GM12875 (cell line): ENCODE measurements around the gene PPL.

ENCODE experiments used
- H3K4me3 ChIP-seq: one replicate; pipeline ENCODE4 v1.5.1; 2011; ENCODE audit warnings: low read depth, low read length, control low read depth
- TF ChIP-seq, protein P1 (sequence below): IDR thresholded peaks from 2 replicates; pipeline ENCODE4 v1.5.1; 2011; ENCODE audit warnings: low read depth, mild to moderate bottlenecking, control low read depth, inconsistent platforms, low read length, moderate library complexity, borderline replicate concordance; ENCODE audit not compliant: insufficient read depth

PPL gene

DNA sequence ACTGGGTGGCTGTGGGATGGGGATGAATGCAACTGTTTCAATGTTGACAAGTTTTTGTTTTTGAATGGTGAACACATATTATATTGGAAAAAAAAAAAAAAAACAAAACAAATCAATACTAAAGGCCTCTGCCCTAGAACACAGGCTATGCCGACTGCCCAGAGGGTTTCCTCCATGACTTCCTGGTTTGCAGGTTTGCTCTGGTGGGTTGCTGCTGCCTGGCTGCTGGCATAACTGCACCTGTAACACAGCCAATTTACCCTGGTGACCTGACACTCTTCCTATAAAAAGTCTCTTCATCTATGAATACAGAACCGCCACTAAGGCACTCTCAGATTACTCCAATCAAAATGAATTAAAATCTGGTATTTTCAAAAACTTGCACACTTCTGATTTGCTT is 100.2 kb downstream of the PPL start:
- TF ChIP-seq, protein P1, sequence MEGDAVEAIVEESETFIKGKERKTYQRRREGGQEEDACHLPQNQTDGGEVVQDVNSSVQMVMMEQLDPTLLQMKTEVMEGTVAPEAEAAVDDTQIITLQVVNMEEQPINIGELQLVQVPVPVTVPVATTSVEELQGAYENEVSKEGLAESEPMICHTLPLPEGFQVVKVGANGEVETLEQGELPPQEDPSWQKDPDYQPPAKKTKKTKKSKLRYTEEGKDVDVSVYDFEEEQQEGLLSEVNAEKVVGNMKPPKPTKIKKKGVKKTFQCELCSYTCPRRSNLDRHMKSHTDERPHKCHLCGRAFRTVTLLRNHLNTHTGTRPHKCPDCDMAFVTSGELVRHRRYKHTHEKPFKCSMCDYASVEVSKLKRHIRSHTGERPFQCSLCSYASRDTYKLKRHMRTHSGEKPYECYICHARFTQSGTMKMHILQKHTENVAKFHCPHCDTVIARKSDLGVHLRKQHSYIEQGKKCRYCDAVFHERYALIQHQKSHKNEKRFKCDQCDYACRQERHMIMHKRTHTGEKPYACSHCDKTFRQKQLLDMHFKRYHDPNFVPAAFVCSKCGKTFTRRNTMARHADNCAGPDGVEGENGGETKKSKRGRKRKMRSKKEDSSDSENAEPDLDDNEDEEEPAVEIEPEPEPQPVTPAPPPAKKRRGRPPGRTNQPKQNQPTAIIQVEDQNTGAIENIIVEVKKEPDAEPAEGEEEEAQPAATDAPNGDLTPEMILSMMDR, result no peak
- no peak overlapping the region for H3K4me3 ChIP-seq

DNA sequence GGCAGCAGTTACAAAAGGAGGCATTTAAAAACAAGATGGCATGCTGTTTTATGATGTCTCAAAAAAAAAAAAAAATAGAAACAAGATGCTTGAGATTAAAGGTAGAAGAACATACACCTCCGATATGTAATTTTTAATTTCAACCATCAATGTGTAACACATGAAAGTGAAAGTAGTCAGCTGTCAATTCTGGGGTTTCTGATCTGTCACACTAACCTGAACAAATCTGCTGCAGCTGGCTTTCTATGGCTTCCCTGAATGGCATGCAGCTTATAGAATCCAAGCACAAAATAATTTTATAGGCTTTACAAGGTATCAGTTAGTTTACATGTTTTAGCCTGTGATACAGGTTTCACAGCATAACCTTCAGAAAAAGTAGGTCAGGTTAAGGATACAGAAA is 103.4 kb downstream of the PPL start:
- TF ChIP-seq, protein P1, result no peak
- H3K4me3 ChIP-seq, result no peak overlapping the region

DNA sequence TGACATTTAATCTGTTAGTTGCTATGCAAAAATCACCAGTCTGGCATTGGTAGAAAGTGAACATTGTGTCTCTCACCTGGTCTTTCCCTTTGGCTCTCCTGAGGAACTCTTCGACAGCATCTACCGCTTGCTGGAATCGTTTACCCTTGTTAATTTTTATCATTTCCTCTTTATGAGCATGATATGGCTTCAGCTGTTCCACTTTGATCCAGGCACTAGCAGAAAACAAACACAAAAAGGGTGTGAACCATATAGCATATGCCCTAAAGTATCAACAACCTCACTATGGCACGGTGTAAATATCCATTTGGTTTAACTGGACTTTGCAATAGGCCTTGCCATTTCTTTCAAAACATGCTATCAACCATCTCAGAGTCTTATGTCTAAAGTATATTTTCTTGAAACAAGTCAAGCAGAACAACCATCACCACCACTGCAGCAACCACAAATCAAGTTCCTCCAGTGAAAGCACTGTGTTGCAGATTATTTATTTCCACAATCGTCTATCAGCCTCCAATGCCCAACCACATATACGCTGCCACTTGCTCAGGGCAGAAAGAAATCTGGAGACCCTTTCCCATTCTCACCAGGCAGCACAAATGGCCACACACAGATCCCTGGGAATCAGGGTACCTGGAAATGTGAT is 104.1 kb downstream of the PPL start:
- TF ChIP-seq, protein P1, result no peak

More for the DNA sequence above, 104.1 kb downstream of the PPL start:
- no peak overlapping the region for H3K4me3 ChIP-seq
